Endodermal cell (in vitro differentiated cells): ENCODE results near the gene NEB. TPM values are rescaled to one million over a fixed set of nuclear protein-coding genes. Genes with fewer than 3 reads are reported as not detected.

Experiments
- DNase-seq: peaks from one replicate; pipeline ENCODE4 v3.0.0-alpha.2; 2017
- H3K27ac ChIP-seq: 2 replicates; pipeline ENCODE4 v1.5.1; 2013; ENCODE audit warnings: mild to moderate bottlenecking, low read depth, low read length, moderate library complexity
- H3K27me3 ChIP-seq: 2 replicates; pipeline ENCODE4 v1.6.1; 2013; ENCODE audit warnings: mild to moderate bottlenecking, low read length, moderate library complexity; ENCODE audit not compliant: insufficient read depth, control insufficient read depth, poor library complexity, severe bottlenecking
- H3K36me3 ChIP-seq: 2 replicates; pipeline ENCODE4 v1.7.0; 2013; ENCODE audit warnings: mild to moderate bottlenecking, low read length, moderate library complexity; ENCODE audit not compliant: control insufficient read depth, insufficient read depth
- H3K4me1 ChIP-seq: one replicate; pipeline ENCODE4 v1.7.0; 2013; ENCODE audit warnings: low read length; ENCODE audit not compliant: control insufficient read depth, insufficient read depth
- H3K4me3 ChIP-seq: 2 replicates; pipeline ENCODE4 v1.5.1; 2013; ENCODE audit warnings: mild to moderate bottlenecking, low read length, moderate library complexity
- H3K9ac ChIP-seq: 2 replicates; pipeline ENCODE4 v1.6.1; 2013; ENCODE audit warnings: mild to moderate bottlenecking, low read length, moderate library complexity; ENCODE audit not compliant: poor library complexity, severe bottlenecking; ENCODE audit errors: extremely low read depth
- H3K9me3 ChIP-seq: 2 replicates; pipeline ENCODE4 v1.6.1; 2013; ENCODE audit warnings: mild to moderate bottlenecking, low read length, moderate library complexity; ENCODE audit not compliant: control insufficient read depth
- H3K27ac Mint-ChIP-seq: 2 replicates; pipeline ENCODE4 v1.8.0; 2020; ENCODE audit warnings: mixed read lengths
- H3K27me3 Mint-ChIP-seq: 2 replicates; pipeline ENCODE4 v1.8.0; 2021; ENCODE audit warnings: mild to moderate bottlenecking, mixed read lengths; ENCODE audit not compliant: insufficient read depth
- H3K36me3 Mint-ChIP-seq: 2 replicates; pipeline ENCODE4 v1.8.0; 2020; ENCODE audit warnings: low read depth, mixed read lengths
- H3K4me1 Mint-ChIP-seq: 2 replicates; pipeline ENCODE4 v1.8.0; 2020; ENCODE audit warnings: mixed read lengths
- H3K4me3 Mint-ChIP-seq: 2 replicates; pipeline ENCODE4 v1.8.0; 2020; ENCODE audit warnings: mild to moderate bottlenecking, moderate library complexity, mixed read lengths
- H3K9me3 Mint-ChIP-seq: 2 replicates; pipeline ENCODE4 v1.8.0; 2020; ENCODE audit warnings: mild to moderate bottlenecking, mixed read lengths
- CTCF ChIP-seq: fragments of 200-600 bp; sonication (generic); conservative IDR thresholded peaks from 2 replicates; pipeline ENCODE4 v1.5.0; 2021; ENCODE audit warnings: antibody characterized with exemption, mild to moderate bottlenecking
- WGBS, 2 experiments: methylation state at CpG; one replicate each; pipeline versions ENCODE4 v1.1.5 to v1.1.7; 2013; ENCODE audit warnings: missing lambda C conversion rate in 2 of 2, mixed read lengths in 1 of 2; ENCODE audit not compliant: insufficient coverage in 1 of 2, insufficient read length in 1 of 2; 5-methylcytosine and 5-hydroxymethylcytosine counted together
- total RNA-seq, 2 donors: library from RNA; stranded (reverse); fragmentation: NEBNext Ultra II Directional in 1 of 2; extraction: Animal tissue kit (Norgen Biotek cat#: 25700) in 1 of 2; gene quantifications; 2 replicates in 1 of 2; 3 replicates in 1 of 2; pipeline ENCODE4 v1.2.1, GENCODE V29; 2021

Gene NEB
- total RNA-seq, 2 donors from 2014 or later = 4.4 to 5.4 TPM

- no peak for DNase-seq
- no peak overlapping the region for H3K27ac Mint-ChIP-seq
- H3K9ac ChIP-seq = no peak overlapping the region
- TF ChIP-seq CTCF = no peak
- H3K4me1 ChIP-seq = no peaks in the 10 kb centered on the region
- no peak overlapping the region for H3K4me3 Mint-ChIP-seq
- WGBS, 2 experiments = 47 to 63% methylated on average over 3 to 4 of the region's 4 CpGs
- H3K27me3 ChIP-seq = no peaks in the 10 kb centered on the region
- H3K9me3 Mint-ChIP-seq = no peaks in the 10 kb centered on the region
- no peaks in the 10 kb centered on the region for H3K9me3 ChIP-seq
- H3K27ac ChIP-seq = no peak overlapping the region
- no peak overlapping the region for H3K4me3 ChIP-seq
- no peaks in the 10 kb centered on the region for H3K27me3 Mint-ChIP-seq
- H3K4me1 Mint-ChIP-seq = peaks cover 3% of the 10 kb centered on the region
- H3K36me3 ChIP-seq = no peaks in the 10 kb centered on the region
- no peaks in the 10 kb centered on the region for H3K36me3 Mint-ChIP-seq
These were observed 51.7 kb downstream of the NEB start for GRCh38 chr2:151682459-151683003.

- H3K9ac ChIP-seq = no peak overlapping the region
- H3K9me3 ChIP-seq = no peaks in the 10 kb centered on the region
- no peaks in the 10 kb centered on the region for H3K27me3 ChIP-seq
- H3K36me3 Mint-ChIP-seq = no peaks in the 10 kb centered on the region
- no peaks in the 10 kb centered on the region for H3K9me3 Mint-ChIP-seq
- no peak overlapping the region for H3K4me3 Mint-ChIP-seq
- DNase-seq = no peak
- 93 to 100% methylated on average over 3 of the region's 3 CpGs for WGBS, 2 experiments
- no peaks in the 10 kb centered on the region for H3K36me3 ChIP-seq
- H3K4me1 ChIP-seq = no peaks in the 10 kb centered on the region
- H3K27ac ChIP-seq = no peak overlapping the region
- no peaks in the 10 kb centered on the region for H3K27me3 Mint-ChIP-seq
- TF ChIP-seq CTCF = no peak
- H3K4me3 ChIP-seq = no peak overlapping the region
- H3K27ac Mint-ChIP-seq = no peak overlapping the region
- H3K4me1 Mint-ChIP-seq = peaks cover 3% of the 10 kb centered on the region
These were observed 53.2 kb downstream of the NEB start for GRCh38 chr2:151681051-151681450.

- no peak overlapping the region for H3K27ac Mint-ChIP-seq
- TF ChIP-seq CTCF = no peak
- no peak overlapping the region for H3K9ac ChIP-seq
- H3K4me3 Mint-ChIP-seq = no peak overlapping the region
- WGBS, 2 experiments = no CpG with 5 or more reads among the region's 1 CpG
- no peak overlapping the region for H3K27ac ChIP-seq
- no peaks in the 10 kb centered on the region for H3K9me3 Mint-ChIP-seq
- no peak for DNase-seq
- peaks cover 3% of the 10 kb centered on the region for H3K4me1 Mint-ChIP-seq
- H3K9me3 ChIP-seq = no peaks in the 10 kb centered on the region
- H3K4me1 ChIP-seq = no peaks in the 10 kb centered on the region
- no peaks in the 10 kb centered on the region for H3K27me3 Mint-ChIP-seq
- no peaks in the 10 kb centered on the region for H3K36me3 Mint-ChIP-seq
- no peak overlapping the region for H3K4me3 ChIP-seq
- H3K36me3 ChIP-seq = no peaks in the 10 kb centered on the region
- no peaks in the 10 kb centered on the region for H3K27me3 ChIP-seq
These were observed 54.3 kb downstream of the NEB start for GRCh38 chr2:151679994-151680393.
